H9 (cell line): ENCODE data around the gene USP44. TPM values are rescaled to one million over a fixed set of nuclear protein-coding genes. Genes with fewer than 3 reads are reported as not detected.

Source experiments
- DNase-seq: peaks from one replicate; pipeline ENCODE4 v3.0.0-alpha.2; 2017
- H2AFZ ChIP-seq: one replicate; pipeline ENCODE4 v1.6.1; 2013; ENCODE audit warnings: mild to moderate bottlenecking, low read length, control low read depth, moderate library complexity
- H2AK5ac ChIP-seq: 2 replicates; pipeline ENCODE4 v1.6.1; 2013; ENCODE audit warnings: low read length, control low read depth, mixed read lengths; ENCODE audit not compliant: insufficient read length
- H2BK120ac ChIP-seq: one replicate; pipeline ENCODE4 v1.6.1; 2013; ENCODE audit warnings: low read depth, mild to moderate bottlenecking, low read length, control low read depth, inconsistent platforms; ENCODE audit not compliant: poor library complexity, severe bottlenecking
- H2BK12ac ChIP-seq: 2 replicates; pipeline ENCODE4 v1.6.1; 2013; ENCODE audit warnings: low read length, control low read depth, mixed read lengths, low read depth; ENCODE audit not compliant: insufficient read length
- H2BK15ac ChIP-seq: 2 replicates; pipeline ENCODE4 v1.6.1; 2013; ENCODE audit warnings: low read depth, low read length, control low read depth
- H2BK20ac ChIP-seq: one replicate; pipeline ENCODE4 v1.6.1; 2013; ENCODE audit warnings: low read depth, mild to moderate bottlenecking, low read length, control low read depth, inconsistent platforms; ENCODE audit not compliant: poor library complexity, severe bottlenecking
- H2BK5ac ChIP-seq: 2 replicates; pipeline ENCODE4 v1.6.1; 2013; ENCODE audit warnings: low read length, control low read depth, mixed read lengths; ENCODE audit not compliant: insufficient read length
- H3K14ac ChIP-seq: 2 replicates; pipeline ENCODE4 v1.6.1; 2013; ENCODE audit warnings: low read length, control low read depth; ENCODE audit not compliant: insufficient read depth
- H3K18ac ChIP-seq: 2 replicates; pipeline ENCODE4 v1.6.1; 2013; ENCODE audit warnings: low read depth, mild to moderate bottlenecking, mixed read lengths, low read length, control low read depth; ENCODE audit not compliant: insufficient read length
- H3K23ac ChIP-seq: 2 replicates; pipeline ENCODE4 v1.6.1; 2013; ENCODE audit warnings: low read length, control low read depth, mixed read lengths, low read depth; ENCODE audit not compliant: insufficient read length
- H3K23me2 ChIP-seq: 2 replicates; pipeline ENCODE4 v1.6.1; 2013; ENCODE audit warnings: low read depth, mild to moderate bottlenecking, mixed read lengths, low read length, control low read depth; ENCODE audit not compliant: insufficient read length, poor library complexity, severe bottlenecking
- H3K27ac ChIP-seq: 2 replicates; pipeline ENCODE4 v1.5.1; 2013; ENCODE audit warnings: low read length, control low read depth, mixed read lengths, low read depth; ENCODE audit not compliant: insufficient read length
- H3K27me3 ChIP-seq: 2 replicates; pipeline ENCODE4 v1.6.1; 2013; ENCODE audit warnings: low read length, control low read depth, inconsistent platforms; ENCODE audit not compliant: insufficient read depth
- H3K4ac ChIP-seq: 2 replicates; pipeline ENCODE4 v1.6.1; 2013; ENCODE audit warnings: low read depth, mild to moderate bottlenecking, control low read depth, inconsistent platforms, low read length, moderate library complexity
- H3K4me1 ChIP-seq: 2 replicates; pipeline ENCODE4 v1.6.1; 2013; ENCODE audit warnings: low read length, control low read depth, inconsistent platforms; ENCODE audit not compliant: insufficient read depth
- H3K4me2 ChIP-seq: 2 replicates; pipeline ENCODE4 v1.6.1; 2013; ENCODE audit warnings: low read length, control low read depth, mixed read lengths; ENCODE audit not compliant: insufficient read length, insufficient read depth
- H3K56ac ChIP-seq: 2 replicates; pipeline ENCODE4 v1.6.1; 2013; ENCODE audit warnings: low read depth, mild to moderate bottlenecking, mixed read lengths, low read length, control low read depth; ENCODE audit not compliant: insufficient read length
- H3K79me1 ChIP-seq: 2 replicates; pipeline ENCODE4 v1.6.1; 2013; ENCODE audit warnings: low read depth, mild to moderate bottlenecking, moderate library complexity, low read length, control low read depth, inconsistent platforms; ENCODE audit not compliant: insufficient read depth, poor library complexity, severe bottlenecking
- H3K79me2 ChIP-seq: 2 replicates; pipeline ENCODE4 v1.6.1; 2013; ENCODE audit warnings: low read length, control low read depth, inconsistent platforms; ENCODE audit not compliant: insufficient read depth
- H3K9ac ChIP-seq: 2 replicates; pipeline ENCODE4 v1.6.1; 2013; ENCODE audit warnings: low read length, control low read depth, mixed read lengths; ENCODE audit not compliant: insufficient read length; ENCODE audit errors: extremely low read depth
- H3K9me3 ChIP-seq: one replicate; pipeline ENCODE4 v1.6.1; 2013; ENCODE audit warnings: low read depth, low read length, inconsistent platforms; ENCODE audit not compliant: control insufficient read depth
- H3T11ph ChIP-seq: one replicate; pipeline ENCODE4 v1.6.1; 2013; ENCODE audit warnings: mild to moderate bottlenecking, low read length, control low read depth, inconsistent platforms
- H4K20me1 ChIP-seq: one replicate; pipeline ENCODE4 v1.6.1; 2013; ENCODE audit not compliant: control insufficient read depth, insufficient read length, insufficient read depth
- H4K5ac ChIP-seq: 2 replicates; pipeline ENCODE4 v1.6.1; 2013; ENCODE audit warnings: low read depth, mild to moderate bottlenecking, mixed read lengths, low read length, control low read depth; ENCODE audit not compliant: insufficient read length
- H4K8ac ChIP-seq: replicated peaks from 2 replicates; pipeline ENCODE4 v1.6.1; 2013; ENCODE audit warnings: low read length, control low read depth, mixed read lengths, low read depth; ENCODE audit not compliant: insufficient read length
- H4K91ac ChIP-seq: 2 replicates; pipeline ENCODE4 v1.6.1; 2013; ENCODE audit warnings: low read depth, mild to moderate bottlenecking, moderate library complexity, mixed read lengths, low read length, control low read depth; ENCODE audit not compliant: insufficient read length
- H3K27ac Mint-ChIP-seq, 3 experiments: 2 replicates in 2 of 3; 3 replicates in 1 of 3; pipeline ENCODE4 v1.8.0; 2020 to 2021; ENCODE audit warnings: mixed read lengths in 3 of 3, mild to moderate bottlenecking in 1 of 3, moderate library complexity in 1 of 3
- H3K27me3 Mint-ChIP-seq: 2 replicates; pipeline ENCODE4 v1.8.0; 2021; ENCODE audit warnings: low read depth, mild to moderate bottlenecking, moderate library complexity, mixed read lengths
- H3K36me3 Mint-ChIP-seq, 3 experiments: 2 replicates in 2 of 3; 3 replicates in 1 of 3; pipeline ENCODE4 v1.8.0; 2020 to 2021; ENCODE audit warnings: low read depth in 3 of 3, mixed read lengths in 3 of 3; ENCODE audit not compliant: insufficient read depth in 1 of 3
- H3K4me1 Mint-ChIP-seq, 2 experiments: 2 replicates each; pipeline ENCODE4 v1.8.0; 2020; ENCODE audit warnings: mixed read lengths in 2 of 2
- H3K4me3 Mint-ChIP-seq, 2 experiments: 2 replicates in 1 of 2; 3 replicates in 1 of 2; pipeline ENCODE4 v1.8.0; 2020 to 2021; ENCODE audit warnings: mild to moderate bottlenecking in 2 of 2, mixed read lengths in 2 of 2, moderate library complexity in 1 of 2
- H3K9me3 Mint-ChIP-seq, 2 experiments: 2 replicates in 1 of 2; 3 replicates in 1 of 2; pipeline ENCODE4 v1.8.0; 2020; ENCODE audit warnings: mild to moderate bottlenecking in 2 of 2, mixed read lengths in 2 of 2, moderate library complexity in 1 of 2
- WGBS: extraction: QIAGEN DNeasy Blood & Tissue Kit; methylation state at CpG from one replicate; pipeline ENCODE4 v1.1.7; 2013; ENCODE audit warnings: missing lambda C conversion rate, low lambda C conversion rate, mixed read lengths; ENCODE audit not compliant: insufficient read length; ENCODE audit errors: extremely low coverage; 5-methylcytosine and 5-hydroxymethylcytosine counted together
- total RNA-seq: library from RNA; stranded (reverse); gene quantifications from 2 replicates; pipeline ENCODE4 v1.2.1, GENCODE V29; 2021
- TF ChIP-seq, protein P1 (sequence below): fragments of 200-600 bp; sonication (generic); conservative IDR thresholded peaks from 3 replicates; pipeline ENCODE4 v1.8.0; 2021; ENCODE audit warnings: antibody characterized with exemption, mild to moderate bottlenecking

The USP44 gene
- total RNA-seq, 1 experiment from 2014 or later = 185 TPM

DNA sequence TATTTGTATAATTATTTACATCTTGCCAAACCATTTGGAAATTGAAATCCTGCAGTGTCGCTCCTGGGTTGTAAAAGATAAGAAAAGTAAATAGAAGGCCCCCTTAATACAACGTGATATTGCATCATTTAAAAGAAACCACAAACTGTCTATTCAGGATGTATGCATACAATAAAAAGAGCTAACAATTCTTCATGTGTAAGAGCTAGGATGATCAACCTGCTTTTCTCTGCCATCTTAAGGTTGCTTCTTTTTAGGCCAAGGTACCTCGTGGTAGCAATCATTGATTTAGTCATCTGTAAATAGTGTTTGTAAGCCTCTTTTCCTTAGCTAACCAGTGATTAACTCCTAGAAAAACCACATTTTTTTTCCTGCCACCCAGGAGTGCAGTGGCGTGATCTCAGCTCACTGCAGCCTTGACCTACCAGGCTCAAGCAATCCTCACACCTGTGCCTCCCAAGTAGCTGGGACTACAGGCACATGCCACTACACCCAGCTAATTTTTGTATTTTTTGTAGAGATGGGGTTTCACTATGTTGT is 3.3 kb upstream of the USP44 start:
- TF ChIP-seq, protein P1, sequence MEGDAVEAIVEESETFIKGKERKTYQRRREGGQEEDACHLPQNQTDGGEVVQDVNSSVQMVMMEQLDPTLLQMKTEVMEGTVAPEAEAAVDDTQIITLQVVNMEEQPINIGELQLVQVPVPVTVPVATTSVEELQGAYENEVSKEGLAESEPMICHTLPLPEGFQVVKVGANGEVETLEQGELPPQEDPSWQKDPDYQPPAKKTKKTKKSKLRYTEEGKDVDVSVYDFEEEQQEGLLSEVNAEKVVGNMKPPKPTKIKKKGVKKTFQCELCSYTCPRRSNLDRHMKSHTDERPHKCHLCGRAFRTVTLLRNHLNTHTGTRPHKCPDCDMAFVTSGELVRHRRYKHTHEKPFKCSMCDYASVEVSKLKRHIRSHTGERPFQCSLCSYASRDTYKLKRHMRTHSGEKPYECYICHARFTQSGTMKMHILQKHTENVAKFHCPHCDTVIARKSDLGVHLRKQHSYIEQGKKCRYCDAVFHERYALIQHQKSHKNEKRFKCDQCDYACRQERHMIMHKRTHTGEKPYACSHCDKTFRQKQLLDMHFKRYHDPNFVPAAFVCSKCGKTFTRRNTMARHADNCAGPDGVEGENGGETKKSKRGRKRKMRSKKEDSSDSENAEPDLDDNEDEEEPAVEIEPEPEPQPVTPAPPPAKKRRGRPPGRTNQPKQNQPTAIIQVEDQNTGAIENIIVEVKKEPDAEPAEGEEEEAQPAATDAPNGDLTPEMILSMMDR = no peak
- DNase-seq = no peak
- H3K27me3 Mint-ChIP-seq = no peaks in the 10 kb centered on the region

More for the DNA sequence above, 3.3 kb upstream of the USP44 start:
- WGBS = no CpG with 5 or more reads among the region's 4 CpGs
- no peak overlapping the region for H3K23ac ChIP-seq
- H2BK12ac ChIP-seq = no peak overlapping the region
- Mint-ChIP-seq H3K36me3 (peaks cover 5 to 22% (median 18%) of the 10 kb centered on the region in 3 experiments), H3K27ac (peak overlapping the region in 2 of 3 experiments; percentile 1 to 48; a peak in 3 of 7 replicates), H3K4me3 (no peak overlapping the region), H3K9me3 (peaks cover 0 to under 1% of the 10 kb centered on the region in 2 experiments; a peak in 2 of 5 replicates), H3K4me1 (peaks cover 34 to 44% of the 10 kb centered on the region in 2 experiments)
- no peak overlapping the region for H2BK120ac ChIP-seq
- no peak overlapping the region for H3K9ac ChIP-seq
- no peak overlapping the region for H3K56ac ChIP-seq
- no peak overlapping the region for H2BK5ac ChIP-seq
- H4K8ac ChIP-seq = no peak overlapping the region
- H3K14ac ChIP-seq = no peak overlapping the region
- no peak overlapping the region for H3K4me2 ChIP-seq
- H3K9me3 ChIP-seq = no peaks in the 10 kb centered on the region
- H2BK20ac ChIP-seq = no peak overlapping the region
- no peak overlapping the region for H3T11ph ChIP-seq
- no peak overlapping the region for H4K91ac ChIP-seq
- no peak overlapping the region for H2AK5ac ChIP-seq
- peaks cover 1% of the 10 kb centered on the region; the same call in 1 of the 2 replicates for H3K79me2 ChIP-seq
- no peaks in the 10 kb centered on the region; the same call in 1 of the 2 replicates for H3K4me1 ChIP-seq
- H4K5ac ChIP-seq = no peak overlapping the region
- H2BK15ac ChIP-seq = no peak overlapping the region
- H3K18ac ChIP-seq = no peak overlapping the region
- no peaks in the 10 kb centered on the region; the same call in 1 of the 2 replicates for H3K27me3 ChIP-seq
- no peaks in the 10 kb centered on the region for H4K20me1 ChIP-seq
- peaks cover 3% of the 10 kb centered on the region for H3K23me2 ChIP-seq
- no peak overlapping the region for H2AFZ ChIP-seq
- H3K79me1 ChIP-seq = no peaks in the 10 kb centered on the region
- no peak overlapping the region for H3K27ac ChIP-seq
- H3K4ac ChIP-seq = no peak overlapping the region
